Effector CD4-positive, alpha-beta T cell (primary cell): ENCODE data around the gene TJP3.

ENCODE experiments used
- DNase-seq: peaks from one replicate; pipeline ENCODE4 v3.0.0-alpha.2; 2020

The TJP3 gene

GRCh38 chr19:3670796-3671679 is 37.1 kb upstream of the TJP3 start:
- no peak for DNase-seq

GRCh38 chr19:3671680-3672574 is 36.3 kb upstream of the TJP3 start:
- DNase-seq = no peak

GRCh38 chr19:3672575-3672948 is 35.6 kb upstream of the TJP3 start:
- DNase-seq = no peak

DNA sequence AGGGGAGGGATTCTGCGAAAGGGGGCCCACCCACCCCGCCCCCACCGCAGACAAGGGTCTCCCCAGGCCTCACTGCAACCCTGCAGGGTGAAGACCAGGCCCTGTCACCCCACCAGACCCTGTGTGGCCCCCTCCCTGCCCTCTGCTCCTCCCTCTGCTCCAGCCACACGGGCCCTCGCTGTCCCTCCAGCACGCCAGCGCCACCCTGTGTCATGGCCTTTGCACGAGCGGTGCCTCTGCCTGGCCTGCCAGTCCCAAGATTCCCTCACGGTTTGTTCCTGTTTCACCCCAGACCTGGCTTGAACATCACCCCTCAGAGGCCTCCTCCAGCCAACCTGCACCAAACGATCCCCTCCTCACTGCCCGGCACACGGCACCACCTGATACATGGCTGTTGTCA is 35.2 kb upstream of the TJP3 start:
- no peak for DNase-seq

- DNase-seq = no peak
Measured at GRCh38 chr19:3673506-3674439, 34.4 kb upstream of the TJP3 start.

DNA sequence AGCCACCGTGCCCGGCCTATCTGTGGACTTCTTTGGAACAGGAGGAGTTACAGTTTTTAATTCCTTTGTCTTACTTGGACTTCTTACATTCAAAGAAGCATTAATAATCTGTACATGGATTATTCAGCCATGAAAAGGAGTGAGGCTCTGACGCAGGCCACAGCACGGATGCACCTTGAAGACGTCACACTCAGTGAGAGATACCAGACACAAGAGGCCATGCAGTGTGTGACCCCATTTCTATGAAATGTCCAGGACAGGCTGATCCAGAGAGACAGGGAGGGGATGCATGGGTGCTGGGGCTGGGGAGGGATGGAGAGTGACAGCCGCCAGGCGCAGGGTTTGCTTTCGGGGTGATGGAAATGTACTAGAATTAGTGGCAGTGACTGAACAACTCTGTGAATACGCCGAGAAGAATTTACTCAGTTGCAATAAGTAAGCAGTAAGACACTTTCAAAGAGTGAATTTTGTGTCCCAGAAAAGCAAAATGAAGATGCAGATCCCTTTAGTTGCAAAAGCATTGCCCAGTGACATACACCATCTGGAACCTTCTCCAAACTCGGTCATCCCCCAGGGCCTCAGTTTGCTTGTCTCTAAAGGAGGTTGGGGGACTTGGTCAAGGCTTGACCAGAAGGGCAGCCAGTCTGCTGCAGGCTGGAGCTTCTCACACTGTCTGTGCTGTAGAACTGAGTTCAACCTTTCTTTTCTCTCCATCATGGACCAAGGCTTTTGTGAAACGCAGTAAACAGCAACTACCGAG is 33.2 kb upstream of the TJP3 start:
- DNase-seq = no peak

- no peak for DNase-seq
Measured at GRCh38 chr19:3678188-3678587, 30.0 kb upstream of the TJP3 start.

- no peak for DNase-seq
Measured at GRCh38 chr19:3679138-3679537, 29.0 kb upstream of the TJP3 start.

DNA sequence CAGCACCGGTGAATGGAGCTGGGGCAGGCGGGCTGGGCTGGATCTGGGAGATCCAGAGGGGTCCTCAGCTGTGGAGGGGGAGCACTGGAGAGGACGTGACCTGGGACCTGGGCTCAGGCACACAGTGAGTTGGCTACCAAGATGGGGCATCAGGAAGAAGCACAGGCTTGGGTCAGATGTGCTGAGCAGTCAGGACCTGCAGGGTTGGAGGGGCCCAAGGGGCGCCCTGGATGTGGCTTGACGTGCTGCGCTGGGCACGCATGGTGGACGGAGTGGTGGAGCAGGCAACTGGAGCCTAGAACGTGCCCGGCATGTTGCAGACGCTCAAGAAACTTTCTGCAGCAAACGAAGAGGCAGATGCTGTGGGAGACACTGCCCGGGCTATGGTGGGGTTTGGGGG is 28.6 kb upstream of the TJP3 start:
- DNase-seq = no peak

GRCh38 chr19:3680939-3681338 is 27.2 kb upstream of the TJP3 start:
- no peak for DNase-seq

DNA sequence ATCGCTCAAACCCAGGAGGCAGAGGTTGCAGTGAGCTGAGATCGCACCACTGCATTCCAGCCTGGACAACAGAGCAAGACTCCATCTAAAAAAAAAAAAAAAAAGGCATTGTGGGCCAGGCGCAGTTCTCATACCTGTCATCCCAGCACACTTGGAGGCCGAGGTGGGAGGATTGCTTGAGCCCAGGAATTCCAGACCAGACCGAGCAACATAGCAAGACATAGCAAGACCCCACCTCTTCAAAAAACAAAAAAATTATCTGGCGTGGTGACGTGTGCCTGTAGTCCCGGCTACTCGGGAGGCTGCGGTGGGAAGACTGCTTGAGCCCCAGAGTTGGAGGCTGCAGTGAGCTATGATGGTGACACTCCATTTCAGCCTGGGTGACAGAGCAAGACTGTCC is 25.9 kb upstream of the TJP3 start:
- DNase-seq = no peak

GRCh38 chr19:3682741-3683404 is 25.3 kb upstream of the TJP3 start:
- no peak for DNase-seq

DNA sequence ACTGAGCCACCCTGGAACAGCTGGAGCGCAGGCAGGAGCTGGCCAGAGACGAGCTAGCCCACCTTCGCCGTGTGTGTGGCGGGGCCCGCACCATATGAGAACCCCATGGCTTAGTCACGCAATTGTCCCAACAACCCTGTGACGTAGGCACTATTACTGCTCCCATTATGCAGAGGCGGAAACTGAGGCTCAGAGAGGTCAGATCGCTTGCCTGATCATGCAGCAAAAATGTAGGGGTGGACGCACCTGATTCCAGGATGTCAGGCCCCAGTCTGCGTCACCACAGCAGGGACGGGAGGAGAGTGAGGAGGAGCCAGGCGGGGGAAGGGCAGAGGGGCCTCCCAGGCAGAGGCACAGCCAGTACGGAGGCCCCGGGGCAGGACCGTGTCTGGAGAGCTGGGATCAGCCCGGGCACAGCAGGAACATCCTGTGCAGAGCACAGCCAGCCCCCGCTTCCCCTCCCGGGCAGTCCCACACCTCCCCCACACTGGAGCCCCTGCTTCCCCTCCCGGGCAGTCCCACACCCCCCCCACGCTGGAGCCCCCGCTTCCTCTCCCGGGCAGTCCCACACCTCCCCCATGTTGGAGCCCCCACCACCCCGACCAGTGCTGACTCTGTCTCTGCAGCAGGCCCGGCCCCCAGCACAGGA is 24.7 kb upstream of the TJP3 start:
- DNase-seq = no peak

- no peak for DNase-seq
Measured at GRCh38 chr19:3684054-3684816, 23.9 kb upstream of the TJP3 start.

- no peak for DNase-seq
Measured at GRCh38 chr19:3684817-3685410, 23.3 kb upstream of the TJP3 start.

GRCh38 chr19:3687393-3687773 is 20.8 kb upstream of the TJP3 start:
- no peak for DNase-seq

- DNase-seq = no peak
Measured at GRCh38 chr19:3687774-3688706, 20.1 kb upstream of the TJP3 start.

DNA sequence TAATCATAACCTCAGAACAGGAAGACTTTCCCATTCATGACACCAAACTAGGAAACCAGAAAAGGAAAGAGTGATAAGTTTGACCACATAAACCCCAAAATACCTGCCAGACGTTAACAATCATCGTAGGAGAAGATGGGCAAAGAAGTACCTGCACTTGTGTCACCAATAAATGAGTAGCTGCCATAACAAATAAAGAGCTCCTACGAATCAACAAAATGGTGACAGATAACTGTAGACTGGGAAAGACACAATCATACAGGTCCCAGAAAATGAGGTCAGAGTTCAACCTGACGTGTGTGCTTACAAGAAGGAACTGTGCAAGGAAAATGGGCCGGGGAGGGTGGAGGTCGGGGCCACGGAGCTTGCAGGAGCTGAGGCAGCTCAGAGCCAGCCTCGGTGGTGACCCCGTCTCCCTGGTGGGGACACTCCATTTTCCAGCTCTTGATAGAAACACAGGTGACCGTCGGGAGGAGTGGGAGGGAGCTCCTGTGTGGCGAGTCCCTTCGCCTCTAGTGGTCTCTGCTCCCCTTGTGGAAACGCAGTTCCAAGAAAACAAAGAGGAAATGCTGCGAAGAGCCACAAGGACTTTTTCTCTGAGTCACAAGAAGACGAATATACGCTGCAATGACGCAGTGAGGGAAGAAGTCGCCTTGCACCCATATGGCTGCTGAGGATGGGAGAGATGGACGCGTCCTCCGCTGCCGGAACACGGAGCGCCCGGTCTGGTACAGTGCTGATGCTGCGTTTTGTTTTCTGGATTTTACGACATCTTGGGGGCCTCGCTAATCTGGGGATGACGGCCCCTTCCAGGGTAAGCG is 17.4 kb upstream of the TJP3 start:
- no peak for DNase-seq
